SK-N-MC (cell line): ENCODE measurements around the gene AMER2.

Source experiments
- EZH2 ChIP-seq: fragments of 200-600 bp; sonication (generic); IDR thresholded peaks from one replicate; pipeline ENCODE4 v1.6.1; 2017; ENCODE audit warnings: antibody characterized with exemption
- POLR2AphosphoS5 ChIP-seq: IDR thresholded peaks from 2 replicates; pipeline ENCODE4 v1.6.1; 2012; ENCODE audit warnings: mild to moderate bottlenecking, low read depth, low read length, borderline replicate concordance

- TF ChIP-seq POLR2AphosphoS5 (no peak), EZH2 (no peak)
Observed at GRCh38 chr13:25181597-25181996, 9.5 kb upstream of the AMER2 start.
